Stimulated activated naive CD8-positive, alpha-beta T cell treated with anti-CD3 and anti-CD28 coated beads, Interleukin-15, Interleukin-2, amounts not matched to agents 100 ng/mL and 50 ng/mL, for 24 hours (primary cell): ENCODE measurements around the gene SCAP.
A peak's percentile ranks its signal among the peaks of the same experiment; 100 is the strongest.

Source experiments
- H3K27ac Mint-ChIP-seq: one replicate; pipeline ENCODE4 v1.8.0; 2021; ENCODE audit warnings: mild to moderate bottlenecking, mixed read lengths
- H3K27me3 Mint-ChIP-seq: one replicate; pipeline ENCODE4 v1.8.0; 2021; ENCODE audit warnings: mixed read lengths
- H3K36me3 Mint-ChIP-seq: one replicate; pipeline ENCODE4 v1.8.0; 2021; ENCODE audit warnings: low read depth, mixed read lengths
- H3K4me1 Mint-ChIP-seq: one replicate; pipeline ENCODE4 v1.8.0; 2021; ENCODE audit warnings: low read depth, mixed read lengths
- H3K4me3 Mint-ChIP-seq: one replicate; pipeline ENCODE4 v1.8.0; 2021; ENCODE audit warnings: mild to moderate bottlenecking, mixed read lengths
- H3K9me3 Mint-ChIP-seq: one replicate; pipeline ENCODE4 v1.8.0; 2021; ENCODE audit warnings: mixed read lengths

Gene SCAP

DNA sequence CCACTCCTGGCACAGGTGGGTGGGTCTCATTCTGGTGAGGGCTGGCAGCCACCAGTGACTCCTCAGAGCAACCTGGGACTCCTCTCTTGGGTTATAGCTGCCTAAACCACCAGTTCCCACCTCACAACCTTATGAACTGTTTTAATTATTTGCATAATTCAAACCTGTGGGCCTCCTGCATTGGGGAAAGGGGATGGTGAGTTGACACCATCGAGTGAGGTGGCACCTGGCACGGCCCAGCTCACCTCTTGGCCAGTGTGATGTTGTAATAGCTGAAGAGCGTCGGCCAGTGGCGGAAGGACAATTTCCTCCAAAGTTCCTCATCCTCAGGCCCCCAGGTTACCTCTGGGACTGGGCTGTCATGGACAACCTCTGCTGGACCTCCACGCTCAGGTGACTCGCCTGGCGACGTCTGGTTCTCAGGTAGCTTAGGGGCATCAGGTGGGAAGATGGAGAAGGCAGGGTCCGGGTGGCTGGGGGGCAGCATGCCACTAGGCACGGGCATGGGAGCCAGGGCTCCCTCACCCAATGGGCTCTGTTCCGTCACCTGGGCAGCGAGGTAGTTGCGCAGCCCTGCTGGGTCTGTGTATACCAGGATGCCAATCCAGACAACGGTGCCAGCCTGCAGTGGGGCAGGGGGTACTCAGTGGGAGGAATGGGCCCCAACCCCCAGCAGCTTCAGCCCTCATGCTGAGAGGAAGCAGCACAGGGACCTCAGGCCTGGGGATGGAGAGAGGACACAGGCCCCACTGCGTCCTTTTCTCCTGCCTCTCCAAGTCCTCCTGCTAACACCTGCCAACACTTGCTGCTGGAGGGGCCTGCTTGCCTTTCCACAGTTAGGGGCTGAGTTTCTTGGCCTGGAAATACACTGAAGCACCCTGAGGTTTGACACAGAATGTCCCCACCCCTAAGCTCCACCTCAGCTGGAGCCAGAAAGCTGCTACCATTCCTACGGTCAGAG is 56.4 kb downstream of the SCAP start:
- peaks cover 30% of the 10 kb centered on the region for H3K36me3 Mint-ChIP-seq
- no peak overlapping the region for H3K4me3 Mint-ChIP-seq
- H3K9me3 Mint-ChIP-seq, result no peaks in the 10 kb centered on the region
- peak overlapping the region; percentile 63 for H3K27ac Mint-ChIP-seq
- peaks cover 21% of the 10 kb centered on the region for H3K4me1 Mint-ChIP-seq
- no peaks in the 10 kb centered on the region for H3K27me3 Mint-ChIP-seq

- H3K36me3 Mint-ChIP-seq, result peaks cover 30% of the 10 kb centered on the region
- peaks cover 21% of the 10 kb centered on the region for H3K4me1 Mint-ChIP-seq
- no peak overlapping the region for H3K4me3 Mint-ChIP-seq
- H3K9me3 Mint-ChIP-seq, result no peaks in the 10 kb centered on the region
- H3K27me3 Mint-ChIP-seq, result no peaks in the 10 kb centered on the region
- no peak overlapping the region for H3K27ac Mint-ChIP-seq
Observed at GRCh38 chr3:47418167-47419082, 57.3 kb downstream of the SCAP start.

DNA sequence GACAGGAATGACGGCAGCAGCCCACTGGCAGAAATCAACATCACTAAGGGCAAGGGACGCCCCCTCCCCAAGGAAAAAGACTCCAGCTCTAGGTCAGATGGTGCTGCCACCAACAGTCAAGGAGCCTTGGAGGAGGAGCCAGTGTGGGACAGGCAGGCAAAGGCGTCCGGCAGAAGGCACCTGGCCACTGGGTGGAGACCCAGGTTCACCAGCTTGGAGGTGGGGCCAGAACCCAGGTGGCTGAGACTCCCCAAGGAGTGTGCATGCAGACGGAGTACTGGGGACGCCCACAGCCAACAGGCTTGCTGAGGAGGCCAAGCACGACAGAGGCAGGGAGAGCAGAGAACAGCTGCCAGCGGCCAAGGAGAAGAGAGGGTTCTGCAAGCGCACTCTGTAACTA is 59.7 kb downstream of the SCAP start:
- Mint-ChIP-seq H3K27ac (no peak overlapping the region), H3K27me3 (no peaks in the 10 kb centered on the region), H3K4me3 (no peak overlapping the region), H3K9me3 (no peaks in the 10 kb centered on the region), H3K36me3 (peaks cover 33% of the 10 kb centered on the region), H3K4me1 (peaks cover 4% of the 10 kb centered on the region)

- H3K36me3 Mint-ChIP-seq, result peaks cover 33% of the 10 kb centered on the region
- H3K4me1 Mint-ChIP-seq, result no peaks in the 10 kb centered on the region
- H3K27me3 Mint-ChIP-seq, result no peaks in the 10 kb centered on the region
- H3K4me3 Mint-ChIP-seq, result no peak overlapping the region
- H3K9me3 Mint-ChIP-seq, result no peaks in the 10 kb centered on the region
- H3K27ac Mint-ChIP-seq, result peak overlapping the region; percentile 1
Observed at GRCh38 chr3:47414666-47415587, 60.8 kb downstream of the SCAP start.

GRCh38 chr3:47414161-47414564 is 61.6 kb downstream of the SCAP start:
- Mint-ChIP-seq H3K36me3 (peaks cover 31% of the 10 kb centered on the region), H3K27me3 (no peaks in the 10 kb centered on the region), H3K4me3 (no peak overlapping the region), H3K4me1 (no peaks in the 10 kb centered on the region), H3K27ac (no peak overlapping the region), H3K9me3 (no peaks in the 10 kb centered on the region)

- H3K4me1 Mint-ChIP-seq, result no peaks in the 10 kb centered on the region
- H3K27me3 Mint-ChIP-seq, result no peaks in the 10 kb centered on the region
- H3K27ac Mint-ChIP-seq, result no peak overlapping the region
- no peaks in the 10 kb centered on the region for H3K9me3 Mint-ChIP-seq
- H3K4me3 Mint-ChIP-seq, result no peak overlapping the region
- H3K36me3 Mint-ChIP-seq, result peaks cover 27% of the 10 kb centered on the region
Observed at GRCh38 chr3:47413751-47414150, 62.0 kb downstream of the SCAP start.

DNA sequence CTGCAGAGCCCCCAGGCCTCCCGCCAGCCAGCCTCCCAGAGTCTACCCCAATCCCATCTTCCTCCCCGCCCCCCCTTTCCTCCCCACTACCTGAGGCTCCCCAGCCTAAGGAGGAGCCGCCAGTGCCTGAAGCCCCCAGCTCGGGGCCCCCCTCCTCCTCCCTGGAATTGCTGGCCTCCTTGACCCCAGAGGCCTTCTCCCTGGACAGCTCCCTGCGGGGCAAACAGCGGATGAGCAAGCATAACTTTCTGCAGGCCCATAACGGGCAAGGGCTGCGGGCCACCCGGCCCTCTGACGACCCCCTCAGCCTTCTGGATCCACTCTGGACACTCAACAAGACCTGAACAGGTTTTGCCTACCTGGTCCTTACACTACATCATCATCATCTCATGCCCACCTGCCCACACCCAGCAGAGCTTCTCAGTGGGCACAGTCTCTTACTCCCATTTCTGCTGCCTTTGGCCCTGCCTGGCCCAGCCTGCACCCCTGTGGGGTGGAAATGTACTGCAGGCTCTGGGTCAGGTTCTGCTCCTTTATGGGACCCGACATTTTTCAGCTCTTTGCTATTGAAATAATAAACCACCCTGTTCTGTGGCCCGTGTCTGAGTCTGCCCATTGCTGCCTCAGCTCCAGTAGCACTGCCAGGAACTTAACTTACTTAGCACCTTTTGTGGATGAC is 62.8 kb downstream of the SCAP start:
- Mint-ChIP-seq H3K4me1 (no peaks in the 10 kb centered on the region), H3K9me3 (no peaks in the 10 kb centered on the region), H3K36me3 (peaks cover 27% of the 10 kb centered on the region), H3K27ac (peak overlapping the region; percentile 75), H3K27me3 (no peaks in the 10 kb centered on the region), H3K4me3 (no peak overlapping the region)

DNA sequence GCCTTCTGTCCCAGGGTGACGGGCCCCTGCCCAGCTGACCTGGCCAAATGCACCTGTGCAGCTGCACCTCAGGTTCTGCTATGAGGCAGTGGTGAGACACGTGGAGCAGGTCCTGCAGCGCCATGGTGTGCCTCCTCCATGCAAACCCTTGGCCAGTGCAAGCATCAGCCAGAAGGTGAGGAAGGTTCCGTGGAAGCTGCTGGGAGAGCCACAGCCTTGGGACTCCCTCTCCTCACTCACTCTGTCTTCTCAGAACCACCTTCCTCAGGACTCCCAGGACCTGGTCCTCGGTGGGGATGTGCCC is 63.3 kb downstream of the SCAP start:
- H3K27ac Mint-ChIP-seq, result no peak overlapping the region
- H3K4me1 Mint-ChIP-seq, result no peaks in the 10 kb centered on the region
- H3K27me3 Mint-ChIP-seq, result no peaks in the 10 kb centered on the region
- H3K9me3 Mint-ChIP-seq, result no peaks in the 10 kb centered on the region
- no peak overlapping the region for H3K4me3 Mint-ChIP-seq
- H3K36me3 Mint-ChIP-seq, result peaks cover 31% of the 10 kb centered on the region

GRCh38 chr3:47411696-47412452 is 63.9 kb downstream of the SCAP start:
- Mint-ChIP-seq H3K27ac (no peak overlapping the region), H3K36me3 (peaks cover 33% of the 10 kb centered on the region)

DNA sequence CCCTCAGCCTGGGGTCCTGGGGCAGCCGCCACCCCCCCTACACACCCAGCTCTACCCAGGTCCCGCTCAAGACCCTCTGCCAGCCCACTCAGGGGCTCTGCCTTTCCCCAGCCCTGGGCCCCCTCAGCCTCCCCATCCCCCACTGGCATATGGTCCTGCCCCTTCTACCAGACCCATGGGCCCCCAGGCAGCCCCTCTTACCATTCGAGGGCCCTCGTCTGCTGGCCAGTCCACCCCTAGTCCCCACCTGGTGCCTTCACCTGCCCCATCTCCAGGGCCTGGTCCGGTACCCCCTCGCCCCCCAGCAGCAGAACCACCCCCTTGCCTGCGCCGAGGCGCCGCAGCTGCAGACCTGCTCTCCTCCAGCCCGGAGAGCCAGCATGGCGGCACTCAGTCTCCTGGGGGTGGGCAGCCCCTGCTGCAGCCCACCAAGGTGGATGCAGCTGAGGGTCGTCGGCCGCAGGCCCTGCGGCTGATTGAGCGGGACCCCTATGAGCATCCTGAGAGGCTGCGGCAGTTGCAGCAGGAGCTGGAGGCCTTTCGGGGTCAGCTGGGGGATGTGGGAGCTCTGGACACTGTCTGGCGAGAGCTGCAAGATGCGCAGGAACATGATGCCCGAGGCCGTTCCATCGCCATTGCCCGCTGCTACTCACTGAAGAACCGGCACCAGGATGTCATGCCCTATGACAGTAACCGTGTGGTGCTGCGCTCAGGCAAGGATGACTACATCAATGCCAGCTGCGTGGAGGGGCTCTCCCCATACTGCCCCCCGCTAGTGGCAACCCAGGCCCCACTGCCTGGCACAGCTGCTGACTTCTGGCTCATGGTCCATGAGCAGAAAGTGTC is 64.7 kb downstream of the SCAP start:
- H3K4me3 Mint-ChIP-seq, result no peak overlapping the region
- peaks cover 29% of the 10 kb centered on the region for H3K36me3 Mint-ChIP-seq

More at GRCh38 chr3:47411696-47412452, 63.9 kb downstream of the SCAP start:
- Mint-ChIP-seq H3K27me3 (no peaks in the 10 kb centered on the region), H3K4me1 (no peaks in the 10 kb centered on the region), H3K4me3 (no peak overlapping the region), H3K9me3 (no peaks in the 10 kb centered on the region)

DNA sequence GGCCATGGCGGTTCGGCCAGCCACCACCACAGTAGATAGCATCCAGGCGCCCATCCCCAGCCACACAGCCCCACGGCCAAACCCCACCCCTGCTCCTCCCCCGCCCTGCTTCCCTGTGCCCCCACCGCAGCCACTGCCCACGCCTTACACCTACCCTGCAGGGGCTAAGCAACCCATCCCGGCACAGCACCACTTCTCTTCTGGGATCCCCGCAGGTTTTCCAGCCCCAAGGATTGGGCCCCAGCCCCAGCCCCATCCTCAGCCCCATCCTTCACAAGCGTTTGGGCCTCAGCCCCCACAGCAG is 65.4 kb downstream of the SCAP start:
- Mint-ChIP-seq H3K27ac (no peak overlapping the region), H3K4me1 (no peaks in the 10 kb centered on the region), H3K9me3 (no peaks in the 10 kb centered on the region), H3K27me3 (no peaks in the 10 kb centered on the region), H3K4me3 (no peak overlapping the region), H3K36me3 (peaks cover 22% of the 10 kb centered on the region)

More for the DNA sequence above, 64.7 kb downstream of the SCAP start:
- H3K27ac Mint-ChIP-seq, result no peak overlapping the region
- no peaks in the 10 kb centered on the region for H3K27me3 Mint-ChIP-seq
- no peaks in the 10 kb centered on the region for H3K9me3 Mint-ChIP-seq
- no peaks in the 10 kb centered on the region for H3K4me1 Mint-ChIP-seq

GRCh38 chr3:47409688-47410416 is 65.9 kb downstream of the SCAP start:
- no peaks in the 10 kb centered on the region for H3K27me3 Mint-ChIP-seq
- H3K4me3 Mint-ChIP-seq, result no peak overlapping the region
- H3K36me3 Mint-ChIP-seq, result peaks cover 19% of the 10 kb centered on the region
- no peak overlapping the region for H3K27ac Mint-ChIP-seq
- no peaks in the 10 kb centered on the region for H3K4me1 Mint-ChIP-seq
- no peaks in the 10 kb centered on the region for H3K9me3 Mint-ChIP-seq
